ENCODE measurements around the gene ACTN2.

The ACTN2 gene

DNA sequence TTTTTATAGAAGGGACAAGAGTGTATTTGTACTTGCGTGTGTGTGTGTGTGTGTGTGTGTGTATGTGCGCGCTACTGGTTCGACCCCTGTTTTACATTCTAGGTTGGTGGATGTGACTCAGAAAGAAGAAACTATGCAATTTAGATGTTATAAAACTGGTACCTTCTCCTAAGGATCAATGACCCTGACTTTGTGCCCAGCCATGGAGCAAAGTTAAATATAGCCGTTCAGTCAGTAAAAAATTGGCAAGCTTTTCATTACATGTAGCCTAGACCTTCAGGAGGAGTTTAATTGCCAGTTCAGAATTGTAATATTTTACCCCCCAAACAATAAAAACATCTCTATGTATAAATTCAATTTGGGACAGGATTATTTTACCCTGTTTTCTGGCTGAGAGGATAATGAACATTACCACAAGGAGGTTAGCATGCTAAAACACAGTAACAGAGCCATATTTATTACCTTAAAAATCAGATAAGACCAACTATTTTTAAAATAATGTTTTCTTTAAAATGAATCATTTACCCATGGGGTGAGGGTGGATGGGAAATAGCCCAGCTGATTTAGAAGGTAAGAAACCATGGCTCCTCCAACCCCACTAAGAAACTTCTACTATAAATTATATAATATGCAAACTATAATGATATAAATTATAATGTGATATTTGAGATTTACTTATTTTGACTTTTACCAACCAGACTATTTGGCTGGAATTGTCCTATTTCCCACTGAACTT lies 75.3 kb downstream of the ACTN2 start:
- no peak overlapping the region for H3K4me3 ChIP-seq (ENCODE audit: low read depth, low read length)
- no peaks in the 10 kb centered on the region for H3K36me3 ChIP-seq
- no peaks in the 10 kb centered on the region for H3K4me1 ChIP-seq
- H3K27me3 ChIP-seq, result no peaks in the 10 kb centered on the region
- no peak for DNase-seq
- H3K9me3 ChIP-seq, result no peaks in the 10 kb centered on the region
- TF ChIP-seq, protein P1, sequence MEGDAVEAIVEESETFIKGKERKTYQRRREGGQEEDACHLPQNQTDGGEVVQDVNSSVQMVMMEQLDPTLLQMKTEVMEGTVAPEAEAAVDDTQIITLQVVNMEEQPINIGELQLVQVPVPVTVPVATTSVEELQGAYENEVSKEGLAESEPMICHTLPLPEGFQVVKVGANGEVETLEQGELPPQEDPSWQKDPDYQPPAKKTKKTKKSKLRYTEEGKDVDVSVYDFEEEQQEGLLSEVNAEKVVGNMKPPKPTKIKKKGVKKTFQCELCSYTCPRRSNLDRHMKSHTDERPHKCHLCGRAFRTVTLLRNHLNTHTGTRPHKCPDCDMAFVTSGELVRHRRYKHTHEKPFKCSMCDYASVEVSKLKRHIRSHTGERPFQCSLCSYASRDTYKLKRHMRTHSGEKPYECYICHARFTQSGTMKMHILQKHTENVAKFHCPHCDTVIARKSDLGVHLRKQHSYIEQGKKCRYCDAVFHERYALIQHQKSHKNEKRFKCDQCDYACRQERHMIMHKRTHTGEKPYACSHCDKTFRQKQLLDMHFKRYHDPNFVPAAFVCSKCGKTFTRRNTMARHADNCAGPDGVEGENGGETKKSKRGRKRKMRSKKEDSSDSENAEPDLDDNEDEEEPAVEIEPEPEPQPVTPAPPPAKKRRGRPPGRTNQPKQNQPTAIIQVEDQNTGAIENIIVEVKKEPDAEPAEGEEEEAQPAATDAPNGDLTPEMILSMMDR (IDR thresholded peaks at IDR 0.05; ENCODE audit: low read depth, low read length), result no peak

DNA sequence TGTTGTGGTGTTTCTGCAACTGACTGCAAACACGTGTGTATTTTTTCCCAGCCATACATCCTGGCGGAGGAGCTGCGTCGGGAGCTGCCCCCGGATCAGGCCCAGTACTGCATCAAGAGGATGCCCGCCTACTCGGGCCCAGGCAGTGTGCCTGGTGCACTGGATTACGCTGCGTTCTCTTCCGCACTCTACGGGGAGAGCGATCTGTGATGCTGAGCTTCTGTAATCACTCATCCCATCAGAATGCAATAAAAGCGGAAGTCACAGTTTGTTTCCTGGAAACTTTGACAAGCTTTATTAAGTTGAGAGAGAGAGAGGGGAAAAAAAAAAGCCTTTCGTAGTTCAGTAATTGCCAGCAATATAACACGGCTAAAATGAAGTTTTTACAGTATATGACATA lies 76.1 kb downstream of the ACTN2 start:
- Histone ChIP-seq H3K9me3 (no peaks in the 10 kb centered on the region), H3K4me1 (no peaks in the 10 kb centered on the region), H3K27me3 (no peaks in the 10 kb centered on the region), H3K4me3 (ENCODE audit: low read depth, low read length) (no peak overlapping the region), H3K36me3 (no peaks in the 10 kb centered on the region)
- TF ChIP-seq, protein P1 (IDR thresholded peaks at IDR 0.05; ENCODE audit: low read depth, low read length), result no peak
- DNase-seq, result no peak

DNA sequence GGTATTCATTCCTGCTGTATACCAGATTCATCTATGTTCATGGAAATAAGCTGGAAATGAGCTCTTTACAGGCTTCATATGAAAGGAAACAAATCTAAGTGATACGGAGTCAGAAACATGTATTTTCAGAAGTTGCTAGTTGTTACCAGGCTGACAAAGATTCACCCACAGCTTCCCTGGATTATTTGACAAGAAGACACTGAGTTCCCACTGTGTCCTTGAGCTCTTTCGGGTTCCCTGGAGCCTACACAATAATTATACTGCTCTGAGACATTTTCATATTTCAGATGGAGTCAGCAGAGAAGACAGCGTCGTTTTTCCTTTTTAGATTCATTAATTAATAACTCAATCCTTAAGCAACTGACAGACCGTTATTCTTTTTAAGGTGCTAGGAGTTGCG lies 79.5 kb downstream of the ACTN2 start:
- no peaks in the 10 kb centered on the region for H3K4me1 ChIP-seq
- no peak for DNase-seq
- H3K4me3 ChIP-seq (ENCODE audit: low read depth, low read length), result no peak overlapping the region
- H3K9me3 ChIP-seq, result no peaks in the 10 kb centered on the region
- H3K36me3 ChIP-seq, result no peaks in the 10 kb centered on the region
- TF ChIP-seq, protein P1 (IDR thresholded peaks at IDR 0.05; ENCODE audit: low read depth, low read length), result no peak
- no peaks in the 10 kb centered on the region for H3K27me3 ChIP-seq

DNA sequence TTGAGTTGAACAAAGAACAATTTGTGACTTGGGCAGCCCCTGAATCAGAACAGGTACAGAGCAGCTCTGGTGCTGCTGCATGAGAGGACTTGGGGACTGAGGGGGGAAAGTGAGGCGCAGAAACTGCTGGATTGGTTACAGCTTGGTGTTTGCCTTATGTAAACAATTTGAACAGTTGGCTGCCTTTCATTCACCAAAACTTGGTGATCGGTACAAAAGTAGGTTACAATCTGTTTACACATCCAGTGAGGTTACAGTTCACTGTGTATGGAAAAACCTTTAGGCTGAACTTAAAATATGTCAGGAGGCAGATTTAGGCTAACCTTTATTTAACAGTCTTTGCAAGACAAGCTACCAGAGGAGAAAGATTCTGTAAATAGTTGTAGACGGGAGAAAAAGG lies 80.2 kb downstream of the ACTN2 start:
- Histone ChIP-seq H3K4me3 (ENCODE audit: low read depth, low read length) (no peak overlapping the region), H3K27me3 (no peaks in the 10 kb centered on the region), H3K4me1 (no peaks in the 10 kb centered on the region), H3K36me3 (no peaks in the 10 kb centered on the region), H3K9me3 (no peaks in the 10 kb centered on the region)
- TF ChIP-seq, protein P1 (IDR thresholded peaks at IDR 0.05; ENCODE audit: low read depth, low read length), result no peak
- DNase-seq, result no peak

DNA sequence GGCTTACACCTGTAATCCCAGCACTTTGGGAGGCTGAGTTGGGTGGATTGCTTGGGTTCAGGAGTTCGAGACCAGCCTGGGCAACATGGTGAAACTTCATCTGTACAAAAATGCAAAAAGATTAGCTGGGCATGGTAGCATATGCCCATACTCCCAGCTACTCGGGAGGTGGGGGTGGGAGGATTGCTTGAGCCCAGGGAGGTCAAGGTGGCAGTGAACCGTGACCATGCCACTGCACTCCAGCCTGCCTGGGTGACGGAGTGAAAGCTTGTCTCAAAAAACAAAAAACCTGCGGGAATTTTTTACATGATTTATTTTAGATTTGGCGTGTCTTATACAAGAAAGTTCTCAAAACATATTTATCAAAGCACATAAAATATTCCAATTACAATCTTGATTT lies 81.0 kb downstream of the ACTN2 start:
- H3K4me1 ChIP-seq, result no peaks in the 10 kb centered on the region
- H3K4me3 ChIP-seq (ENCODE audit: low read depth, low read length), result no peak overlapping the region
- TF ChIP-seq, protein P1 (IDR thresholded peaks at IDR 0.05; ENCODE audit: low read depth, low read length), result no peak
- H3K9me3 ChIP-seq, result no peaks in the 10 kb centered on the region
- H3K27me3 ChIP-seq, result no peaks in the 10 kb centered on the region
- DNase-seq, result no peak
- H3K36me3 ChIP-seq, result no peaks in the 10 kb centered on the region

DNA sequence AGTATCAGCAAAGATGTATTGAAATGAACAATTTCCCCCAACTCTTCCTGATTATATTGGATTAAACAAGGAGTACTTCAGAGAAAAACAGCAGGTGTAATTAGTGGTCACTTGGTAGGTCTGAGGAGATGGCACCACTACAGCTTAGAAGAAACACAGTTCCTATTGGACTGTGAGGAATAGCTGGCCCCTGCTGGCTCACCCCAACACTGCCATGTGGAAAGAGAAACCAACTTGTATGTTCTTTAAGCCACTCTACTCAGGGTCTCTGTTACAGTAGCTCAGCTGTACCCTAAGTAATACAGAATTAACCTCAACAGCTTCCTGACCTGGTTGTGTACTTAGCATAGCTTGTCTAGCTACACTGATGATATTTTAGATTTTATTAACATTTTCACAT lies 82.3 kb downstream of the ACTN2 start:
- TF ChIP-seq, protein P1 (IDR thresholded peaks at IDR 0.05; ENCODE audit: low read depth, low read length), result no peak
- no peaks in the 10 kb centered on the region for H3K27me3 ChIP-seq
- no peaks in the 10 kb centered on the region for H3K36me3 ChIP-seq
- H3K4me3 ChIP-seq (ENCODE audit: low read depth, low read length), result no peak overlapping the region
- H3K9me3 ChIP-seq, result no peaks in the 10 kb centered on the region
- H3K4me1 ChIP-seq, result no peaks in the 10 kb centered on the region
- no peak for DNase-seq
